Measurements from ENCODE around the gene SOX6. TPM values are rescaled to one million over a fixed set of nuclear protein-coding genes. Genes with fewer than 3 reads are reported as not detected.
"Not testable (repeated sequence)": the region's sequence is repeated elsewhere in the genome, so short reads cannot be mapped to it uniquely, and the experiment has no call there.

Gene SOX6
- total RNA-seq, 1 experiment from 2014 or later = not detected

DNA sequence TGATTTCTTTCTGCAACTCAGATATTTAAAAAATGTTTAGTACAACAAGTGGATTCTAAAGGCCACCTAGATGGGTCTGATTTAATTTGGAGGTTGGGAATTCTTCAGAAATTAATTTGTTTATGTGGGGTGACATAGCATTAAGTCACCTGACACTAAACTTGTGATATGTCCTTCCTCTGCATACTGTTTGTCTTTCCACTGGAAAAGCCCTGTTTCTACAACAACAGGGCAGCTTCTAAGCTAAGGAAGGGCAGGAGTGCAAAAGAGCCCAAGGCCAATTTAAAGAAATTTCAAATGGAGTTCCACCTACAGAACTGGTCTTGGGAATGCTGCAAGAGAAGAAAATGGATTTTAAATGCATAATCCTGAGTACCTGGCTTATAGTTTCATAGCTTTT is 319.2 kb downstream of the SOX6 start:
- DNase-seq = no peak
- H3K36me3 ChIP-seq = no peaks in the 10 kb centered on the region
- H3K27me3 ChIP-seq = no peaks in the 10 kb centered on the region
- no peak overlapping the region for H3K4me3 ChIP-seq
- H3K9me3 ChIP-seq = no peaks in the 10 kb centered on the region

DNA sequence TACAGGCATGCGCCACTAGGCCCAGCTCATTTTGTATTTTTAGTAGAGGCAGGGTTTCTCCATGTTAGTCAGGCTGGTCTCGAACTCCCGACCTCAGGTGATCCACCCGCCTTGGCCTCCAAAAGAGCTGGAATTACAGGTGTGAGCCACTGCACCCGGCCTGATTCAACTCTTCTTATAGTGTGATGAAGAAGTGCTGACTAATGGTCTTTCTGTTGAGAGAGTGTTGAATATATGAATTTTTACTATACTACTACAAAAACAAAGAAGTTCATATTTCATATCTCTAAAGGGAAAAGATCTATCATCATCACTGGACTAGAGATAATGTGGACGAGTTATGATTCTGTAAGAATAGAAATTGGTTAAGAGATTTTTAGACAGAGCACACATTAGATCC is 320.1 kb downstream of the SOX6 start:
- DNase-seq = no peak
- H3K4me3 ChIP-seq = no peak overlapping the region
- no peaks in the 10 kb centered on the region for H3K9me3 ChIP-seq
- no peaks in the 10 kb centered on the region for H3K27me3 ChIP-seq
- H3K36me3 ChIP-seq = no peaks in the 10 kb centered on the region

DNA sequence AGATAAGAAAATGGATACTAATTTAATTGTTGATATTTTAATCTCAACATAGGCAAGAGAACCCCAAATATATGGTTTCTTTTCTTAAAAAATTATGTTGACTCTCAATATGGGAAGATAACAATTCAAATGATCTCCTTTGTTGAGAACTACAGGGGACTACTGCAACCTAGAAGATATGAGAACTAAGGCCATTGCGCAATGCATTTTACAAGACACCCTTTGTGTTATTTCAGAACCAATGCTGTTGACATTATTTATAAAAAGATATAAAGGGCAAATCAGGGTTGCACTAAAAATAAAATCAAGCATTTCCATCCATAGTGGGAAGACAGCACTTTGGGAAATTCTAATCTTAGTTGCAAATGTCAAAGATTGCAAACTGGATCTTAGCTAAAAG is 322.3 kb downstream of the SOX6 start:
- no peak for DNase-seq
- Histone ChIP-seq H3K36me3 (no peaks in the 10 kb centered on the region), H3K27me3 (no peaks in the 10 kb centered on the region), H3K9me3 (no peaks in the 10 kb centered on the region), H3K4me3 (no peak overlapping the region)

DNA sequence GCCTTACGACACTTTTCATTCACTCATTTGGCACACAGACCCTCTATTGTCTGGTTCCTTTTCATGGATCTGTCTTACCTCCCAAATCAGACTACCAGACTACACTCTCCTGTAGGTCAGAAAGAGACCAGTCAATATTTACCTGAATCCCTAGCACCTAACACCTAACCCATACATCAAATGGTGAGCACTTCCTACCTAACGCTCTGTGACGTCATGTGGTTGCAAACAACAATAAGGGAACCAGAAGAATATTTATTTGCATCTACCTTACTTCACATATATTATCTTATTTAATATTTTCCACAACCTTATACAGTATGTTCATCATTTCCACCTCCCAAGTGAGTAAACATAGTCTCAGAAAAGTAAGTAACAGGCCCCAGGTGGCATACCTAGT is 323.4 kb downstream of the SOX6 start:
- Histone ChIP-seq H3K27me3 (no peaks in the 10 kb centered on the region), H3K4me3 (no peak overlapping the region), H3K36me3 (no peaks in the 10 kb centered on the region), H3K9me3 (no peaks in the 10 kb centered on the region)
- DNase-seq = no peak

DNA sequence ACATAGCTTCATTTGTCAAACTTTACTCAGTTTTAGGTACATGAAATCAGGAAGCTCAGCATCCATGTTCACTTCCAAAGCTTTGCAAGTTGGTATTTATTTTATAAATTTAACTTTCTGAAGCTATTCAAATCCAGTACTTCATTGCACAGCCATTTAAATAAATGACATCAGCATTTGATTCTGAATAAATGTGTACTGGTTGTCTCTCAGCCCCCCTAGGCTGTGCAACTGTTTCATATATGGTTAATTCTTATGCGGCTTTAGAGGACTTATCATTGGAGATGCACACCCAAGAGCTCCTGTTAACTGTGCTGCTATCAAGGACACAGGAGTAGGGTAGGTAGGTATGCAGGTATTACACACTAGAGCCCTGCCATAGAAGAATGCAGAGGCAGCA is 325.1 kb downstream of the SOX6 start:
- Histone ChIP-seq H3K4me3 (no peak overlapping the region), H3K27me3 (no peaks in the 10 kb centered on the region), H3K9me3 (no peaks in the 10 kb centered on the region), H3K36me3 (no peaks in the 10 kb centered on the region)
- no peak for DNase-seq

DNA sequence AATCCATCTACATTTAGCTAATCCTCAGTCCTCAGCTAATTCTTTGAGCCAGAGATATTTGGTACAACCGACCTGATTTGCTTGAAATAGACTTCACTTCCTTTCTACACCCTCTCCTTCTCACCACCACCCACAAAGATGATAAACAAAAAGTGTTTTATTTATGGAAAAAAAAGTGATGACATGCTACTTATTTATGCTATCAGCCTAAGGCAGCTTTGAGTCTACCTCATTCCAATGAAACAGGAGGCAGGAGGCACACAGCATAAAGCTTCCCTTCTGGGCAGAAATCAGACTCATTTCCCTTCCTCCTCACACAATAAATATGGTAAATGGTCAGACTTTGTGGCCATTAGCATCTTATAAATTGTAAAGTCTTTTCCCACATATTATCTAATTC is 325.7 kb downstream of the SOX6 start:
- H3K27me3 ChIP-seq = no peaks in the 10 kb centered on the region
- H3K36me3 ChIP-seq = no peaks in the 10 kb centered on the region
- DNase-seq = no peak
- no peak overlapping the region for H3K4me3 ChIP-seq
- H3K9me3 ChIP-seq = no peaks in the 10 kb centered on the region

DNA sequence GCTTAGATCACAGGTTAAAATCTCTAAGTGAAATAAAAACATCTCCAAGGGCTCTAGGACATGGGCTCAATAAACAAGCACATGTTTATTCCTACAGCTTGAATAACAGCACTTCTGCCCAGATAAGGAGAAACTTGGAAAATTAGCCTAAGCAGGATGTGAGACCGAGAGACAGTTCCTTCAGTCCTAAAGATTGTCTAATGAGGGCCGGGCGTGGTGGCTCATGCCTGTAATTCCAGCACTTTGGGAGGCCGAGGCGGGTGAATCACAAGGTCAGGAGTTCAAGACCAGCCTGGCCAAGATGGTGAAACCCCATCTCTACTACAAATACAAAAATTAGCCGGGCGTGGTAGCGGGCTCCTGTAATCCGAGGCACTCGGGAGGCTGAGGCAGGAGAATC is 327.2 kb downstream of the SOX6 start:
- DNase-seq = peak; percentile 0
- H3K27me3 ChIP-seq, H3K36me3 ChIP-seq: not testable (repeated sequence)

DNA sequence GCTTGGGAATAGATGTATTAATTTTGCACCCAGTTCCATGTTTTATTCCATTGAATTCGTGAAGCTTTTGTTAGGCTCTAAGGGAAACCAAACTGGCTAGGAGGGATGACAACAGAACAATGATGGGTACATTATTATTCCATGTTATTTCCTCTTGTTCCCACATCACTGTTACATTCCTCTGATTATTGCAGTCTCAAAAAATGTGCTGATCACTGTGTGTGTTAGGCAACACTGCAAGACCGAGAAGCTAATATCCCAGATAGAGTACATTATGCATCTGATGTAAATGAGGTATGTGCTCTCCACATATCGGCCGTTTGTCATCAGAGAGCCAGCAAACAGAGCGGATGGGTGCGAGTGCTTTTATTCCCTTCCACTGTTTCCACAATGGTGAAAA is 327.9 kb downstream of the SOX6 start:
- H3K27me3 ChIP-seq = no peaks in the 10 kb centered on the region
- DNase-seq = no peak

More for the DNA sequence above, 327.2 kb downstream of the SOX6 start:
- not testable (repeated sequence) for H3K4me3 ChIP-seq, H3K9me3 ChIP-seq

DNA sequence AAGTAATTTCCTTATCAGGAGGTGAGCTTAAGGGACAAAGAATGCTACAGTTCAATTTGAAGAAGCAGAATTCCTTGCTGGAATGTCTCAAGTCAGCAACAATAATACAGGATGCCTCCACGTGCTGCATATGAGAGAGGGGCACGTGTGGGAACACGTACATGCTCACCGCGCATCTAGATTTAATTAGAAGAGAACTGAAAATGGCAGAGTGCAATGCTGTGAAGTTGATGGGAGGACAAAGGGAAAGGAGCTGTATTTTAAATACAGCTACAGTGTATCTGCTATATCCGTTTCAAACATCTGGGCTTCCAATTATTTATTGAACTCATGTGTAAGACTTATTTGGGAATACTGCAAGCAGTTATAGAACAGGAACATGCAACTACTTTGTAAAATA is 328.7 kb downstream of the SOX6 start:
- H3K9me3 ChIP-seq = no peaks in the 10 kb centered on the region
- H3K4me3 ChIP-seq = no peak overlapping the region
- no peaks in the 10 kb centered on the region for H3K27me3 ChIP-seq
- H3K36me3 ChIP-seq = no peaks in the 10 kb centered on the region
- DNase-seq = no peak

More for the DNA sequence above, 327.9 kb downstream of the SOX6 start:
- Histone ChIP-seq H3K9me3 (no peaks in the 10 kb centered on the region), H3K36me3 (no peaks in the 10 kb centered on the region), H3K4me3 (no peak overlapping the region)

DNA sequence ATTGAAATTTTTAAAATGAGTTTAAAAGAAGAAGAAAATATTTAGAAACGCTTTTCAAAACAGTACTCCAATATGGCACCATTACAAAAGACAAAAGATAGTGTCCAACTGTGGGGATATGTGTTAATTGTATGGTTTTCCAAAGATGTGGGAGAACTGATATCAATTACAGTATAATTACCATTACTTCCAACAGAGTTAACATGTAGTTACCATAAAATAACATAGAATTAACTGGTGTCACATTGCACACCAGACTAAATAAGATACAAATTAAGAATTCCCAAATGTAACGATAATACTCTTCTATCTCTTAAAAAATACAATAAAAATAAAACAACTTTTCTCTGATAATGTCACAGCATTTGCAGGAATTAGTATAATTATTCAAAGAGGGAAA is 329.5 kb downstream of the SOX6 start:
- no peak for DNase-seq
- H3K9me3 ChIP-seq = no peaks in the 10 kb centered on the region

DNA sequence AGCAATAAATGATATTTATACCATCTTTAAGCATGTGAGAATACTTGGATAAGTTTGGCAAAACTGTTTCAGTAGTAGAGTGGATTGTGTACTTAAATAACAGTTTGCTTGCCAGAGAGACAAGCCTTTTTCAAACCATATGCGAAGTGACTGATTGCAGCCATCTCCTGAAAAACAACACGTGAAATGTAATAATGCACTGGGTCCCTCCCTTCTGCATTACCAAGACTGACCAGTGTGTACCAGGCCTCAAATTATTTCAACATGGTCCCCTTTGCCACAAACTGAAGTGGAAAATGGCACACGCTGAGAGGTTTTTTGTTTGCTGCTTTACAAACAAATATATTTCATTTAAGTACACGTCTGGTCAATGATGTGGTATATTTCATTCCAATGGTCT is 337.4 kb downstream of the SOX6 start:
- DNase-seq = no peak
- H3K4me3 ChIP-seq = no peak overlapping the region
- no peaks in the 10 kb centered on the region for H3K27me3 ChIP-seq
- no peaks in the 10 kb centered on the region for H3K9me3 ChIP-seq
- no peaks in the 10 kb centered on the region for H3K36me3 ChIP-seq

More for the DNA sequence above, 329.5 kb downstream of the SOX6 start:
- no peaks in the 10 kb centered on the region for H3K36me3 ChIP-seq
- H3K27me3 ChIP-seq = no peaks in the 10 kb centered on the region
- H3K4me3 ChIP-seq = no peak overlapping the region

DNA sequence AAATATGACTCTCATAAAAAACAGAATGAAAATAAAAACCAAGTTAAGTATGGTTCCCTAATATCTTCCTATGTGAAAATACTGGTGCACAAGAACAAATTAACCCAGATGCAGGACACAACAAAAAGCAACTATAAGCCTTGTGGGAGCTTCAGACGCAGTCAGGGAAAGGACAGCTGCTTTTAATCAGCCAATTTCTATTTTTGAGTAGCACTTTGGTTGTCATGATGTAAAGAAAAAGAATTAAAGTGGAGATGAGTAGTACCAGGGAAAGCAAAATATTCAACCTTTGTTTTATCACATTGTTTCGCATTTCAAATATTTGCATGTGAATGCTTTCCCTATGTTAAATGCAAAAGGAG is 339.9 kb downstream of the SOX6 start:
- Histone ChIP-seq H3K4me3 (no peak overlapping the region), H3K9me3 (no peaks in the 10 kb centered on the region), H3K36me3 (no peaks in the 10 kb centered on the region), H3K27me3 (no peaks in the 10 kb centered on the region)
- DNase-seq = no peak

DNA sequence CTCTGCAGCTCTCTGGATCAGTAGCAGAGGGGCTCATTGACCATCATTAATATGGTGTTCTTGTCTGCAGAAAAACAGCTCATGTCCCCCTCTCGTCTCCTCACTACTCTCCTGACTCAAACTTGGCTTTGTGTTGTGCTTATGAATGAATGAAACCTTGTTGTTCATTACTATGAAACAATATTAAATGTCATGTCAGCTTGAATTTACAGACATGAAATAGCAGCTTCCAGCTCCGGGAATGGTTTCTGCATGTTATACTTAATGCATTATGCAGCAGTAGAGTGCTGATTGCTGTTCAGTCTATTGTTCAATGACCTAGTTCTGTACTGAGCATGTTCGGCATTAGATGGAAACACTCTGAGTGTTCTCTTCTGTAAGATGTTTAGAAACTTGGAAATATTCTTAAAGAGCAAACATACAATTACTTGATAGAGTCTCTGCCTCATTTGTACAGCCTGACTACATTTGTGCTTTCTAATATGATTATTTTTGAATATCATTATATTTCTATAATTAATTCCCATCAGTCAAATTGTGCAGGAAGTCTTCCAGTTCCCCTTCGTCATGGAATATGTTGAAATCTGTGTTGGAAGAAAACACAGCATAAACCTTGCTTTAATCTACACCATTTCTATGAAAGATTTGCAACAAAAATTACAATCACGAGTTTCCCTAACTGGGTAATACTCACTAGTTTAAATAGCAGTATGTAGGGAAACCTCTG is 340.4 kb downstream of the SOX6 start:
- Histone ChIP-seq H3K27me3 (no peaks in the 10 kb centered on the region), H3K4me3 (no peak overlapping the region), H3K9me3 (no peaks in the 10 kb centered on the region), H3K36me3 (no peaks in the 10 kb centered on the region)
- no peak for DNase-seq

DNA sequence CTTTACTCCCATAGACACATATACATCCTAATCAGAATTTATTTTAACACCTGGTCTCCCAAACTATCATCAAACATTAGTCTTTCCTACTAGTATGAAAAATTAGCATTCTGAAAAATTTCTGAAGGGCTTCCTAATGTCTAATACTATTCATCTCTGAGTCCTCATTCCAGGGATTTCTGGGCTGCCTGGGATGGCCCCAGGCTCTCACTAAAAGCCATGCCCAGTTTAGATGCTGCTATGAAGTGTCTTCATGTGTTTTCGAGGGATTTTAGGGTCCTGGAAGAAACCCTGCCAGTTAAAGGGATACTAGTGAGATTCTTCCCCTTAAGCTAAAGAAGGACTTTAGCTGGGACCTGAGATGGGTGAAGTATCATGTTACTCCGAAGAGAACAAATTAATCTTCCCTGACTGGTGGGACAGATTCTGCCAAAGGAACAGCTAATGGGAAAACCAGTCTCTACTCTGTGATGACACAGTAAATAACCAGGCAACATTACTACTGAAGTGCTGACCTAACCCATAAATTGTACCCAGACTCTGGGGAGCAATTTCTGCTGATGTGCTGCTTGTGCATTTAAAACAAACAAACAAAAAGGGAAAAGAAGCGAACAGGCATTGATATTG is 342.6 kb downstream of the SOX6 start:
- no peaks in the 10 kb centered on the region for H3K9me3 ChIP-seq

DNA sequence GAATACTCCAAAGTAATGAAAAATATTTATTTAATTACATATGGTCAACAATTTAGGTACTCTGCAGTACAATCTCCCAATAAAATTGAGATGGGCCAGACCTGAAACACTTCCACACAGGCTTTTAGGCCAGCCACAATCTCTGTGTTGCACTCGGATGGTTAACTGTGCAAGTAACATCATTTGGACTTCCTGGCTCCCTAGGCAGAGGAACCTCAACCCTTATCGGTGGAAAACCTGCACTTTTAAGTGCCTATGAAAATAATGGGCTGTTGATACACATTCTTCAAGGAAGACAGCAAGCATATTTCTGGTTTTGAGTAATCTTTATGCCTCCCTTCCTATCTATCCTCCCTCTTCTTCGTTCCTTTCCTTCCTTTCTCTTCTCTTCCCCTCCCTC is 343.1 kb downstream of the SOX6 start:
- DNase-seq = no peak
- Histone ChIP-seq H3K9me3 (no peaks in the 10 kb centered on the region), H3K4me3 (no peak overlapping the region), H3K27me3 (no peaks in the 10 kb centered on the region), H3K36me3 (no peaks in the 10 kb centered on the region)

More for the DNA sequence above, 342.6 kb downstream of the SOX6 start:
- Histone ChIP-seq H3K27me3 (no peaks in the 10 kb centered on the region), H3K36me3 (no peaks in the 10 kb centered on the region), H3K4me3 (no peak overlapping the region)
- DNase-seq = no peak

DNA sequence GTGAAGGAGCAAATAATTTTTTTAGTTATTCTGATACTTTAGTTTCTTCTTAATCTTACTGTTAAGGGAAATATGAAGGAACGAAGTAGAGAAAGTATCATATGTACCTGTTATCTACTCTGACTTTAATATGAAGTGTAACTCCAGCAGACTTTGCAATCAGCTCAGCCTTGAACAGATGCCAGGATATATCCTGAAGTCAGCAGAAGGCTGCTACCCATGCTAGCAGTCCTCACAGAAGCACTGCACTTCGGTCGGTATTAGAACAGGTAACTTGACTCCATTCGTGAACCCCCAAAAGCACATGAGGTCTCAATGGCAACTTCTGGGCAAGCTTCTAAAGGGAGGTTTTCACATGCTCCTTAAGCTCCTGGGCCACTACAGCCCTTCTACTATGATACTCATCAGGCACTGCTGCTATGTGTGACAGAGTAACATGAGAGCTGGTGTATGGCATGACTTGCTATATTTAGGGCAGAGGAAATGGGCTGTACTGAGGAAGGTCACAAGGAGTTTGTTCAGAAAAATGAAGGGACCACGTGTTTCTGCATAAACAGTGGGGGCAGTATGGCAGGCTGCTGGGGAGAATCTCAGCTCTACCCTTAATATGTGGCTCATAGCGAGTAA is 344.1 kb downstream of the SOX6 start:
- DNase-seq = no peak
- Histone ChIP-seq H3K4me3 (no peak overlapping the region), H3K36me3 (no peaks in the 10 kb centered on the region), H3K27me3 (no peaks in the 10 kb centered on the region), H3K9me3 (no peaks in the 10 kb centered on the region)

DNA sequence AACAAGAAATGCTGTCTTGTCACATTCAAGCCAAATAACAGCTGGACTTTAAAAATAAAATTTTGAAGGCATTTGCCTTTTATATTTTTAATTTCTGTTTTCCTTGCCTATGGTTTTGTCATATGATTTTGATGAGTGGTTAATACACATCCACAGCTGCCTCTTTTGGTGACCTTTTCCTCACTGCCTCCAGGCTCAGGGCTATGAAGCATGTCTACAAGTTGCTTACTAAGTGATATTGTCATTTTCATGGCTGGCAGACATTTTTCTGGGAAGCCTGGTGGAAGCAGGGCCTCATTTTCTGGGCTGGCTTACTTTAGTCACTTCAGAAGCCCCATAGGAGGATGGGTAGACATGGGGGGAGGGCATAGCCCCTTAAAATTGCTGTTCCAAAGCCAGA is 344.9 kb downstream of the SOX6 start:
- Histone ChIP-seq H3K4me3 (no peak overlapping the region), H3K27me3 (no peaks in the 10 kb centered on the region), H3K9me3 (no peaks in the 10 kb centered on the region), H3K36me3 (no peaks in the 10 kb centered on the region)
- DNase-seq = no peak

DNA sequence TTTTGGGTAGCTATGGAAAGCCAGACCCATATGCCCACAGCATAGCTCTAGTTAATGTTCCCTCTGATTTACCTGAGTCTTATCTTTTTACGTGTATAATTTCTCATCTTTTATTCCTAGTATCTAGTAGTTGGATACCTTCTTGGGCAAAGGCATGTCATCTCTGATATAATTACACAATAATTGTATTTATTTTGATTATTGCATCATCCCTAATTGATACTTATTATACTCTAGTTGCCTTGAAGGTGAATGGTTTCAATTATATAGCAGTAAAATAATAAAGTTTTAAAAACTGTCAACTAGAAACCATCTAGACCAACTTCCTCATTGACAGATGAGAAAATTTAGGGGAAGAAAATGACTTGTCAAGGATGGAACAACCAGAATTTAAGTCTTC is 347.3 kb downstream of the SOX6 start:
- Histone ChIP-seq H3K36me3 (no peaks in the 10 kb centered on the region), H3K9me3 (no peaks in the 10 kb centered on the region), H3K27me3 (no peaks in the 10 kb centered on the region), H3K4me3 (no peak overlapping the region)
- no peak for DNase-seq
